HG02623 (cell line): ENCODE data around the gene USP34.
"Not testable (repeated sequence)": the region's sequence is repeated elsewhere in the genome, so short reads cannot be mapped to it uniquely, and the experiment has no call there.

Experiments used
- ATAC-seq: cut with Tn5 transposase; IDR thresholded peaks from one replicate; pipeline ENCODE4 v1.9.1; 2021; ENCODE audit warnings: moderate library complexity; ENCODE audit not compliant: unreplicated experiment

USP34 gene

DNA sequence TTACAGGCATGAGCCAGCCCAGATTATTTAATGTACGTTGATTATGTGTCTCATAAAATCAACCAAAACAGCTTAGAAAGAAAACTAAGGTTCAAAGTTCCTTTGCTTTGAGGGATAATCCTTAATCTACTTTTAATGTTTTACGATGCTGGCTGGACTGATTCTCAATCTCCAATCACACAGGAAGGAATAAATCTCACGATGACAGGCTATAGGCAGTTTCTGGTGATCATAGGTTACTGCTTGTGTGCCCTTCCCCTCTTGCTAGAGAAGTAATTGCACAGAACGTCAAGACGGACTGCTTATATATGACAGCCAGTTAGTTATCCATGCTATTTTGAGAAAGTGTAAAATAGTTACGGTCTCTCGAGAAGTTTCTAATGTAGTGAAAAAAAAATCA is 265.8 kb downstream of the USP34 start:
- ATAC-seq: no peak

DNA sequence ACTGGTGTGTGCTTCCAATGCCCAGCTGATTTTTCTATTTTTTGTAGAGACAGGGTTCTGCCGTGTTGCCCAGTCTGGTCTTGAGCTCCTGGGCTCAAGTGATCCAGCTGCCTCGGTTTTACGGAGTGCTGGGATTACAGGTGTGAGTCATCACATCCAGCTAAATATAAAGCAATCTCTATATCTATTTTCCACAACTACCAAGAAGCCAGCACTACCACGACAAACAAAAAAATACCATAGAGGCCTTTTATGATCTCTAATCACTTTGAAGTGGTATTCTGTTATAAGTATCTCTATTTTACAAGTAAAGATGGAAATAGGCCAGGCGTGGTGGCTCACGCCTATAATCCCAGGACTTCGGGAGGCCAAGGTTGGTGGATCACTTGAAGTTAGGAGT is 274.2 kb downstream of the USP34 start:
- no peak for ATAC-seq

GRCh38 chr2:61194646-61195045 is 276.2 kb downstream of the USP34 start:
- not testable (repeated sequence) for ATAC-seq

GRCh38 chr2:61193670-61194561 is 277.0 kb downstream of the USP34 start:
- no peak for ATAC-seq

DNA sequence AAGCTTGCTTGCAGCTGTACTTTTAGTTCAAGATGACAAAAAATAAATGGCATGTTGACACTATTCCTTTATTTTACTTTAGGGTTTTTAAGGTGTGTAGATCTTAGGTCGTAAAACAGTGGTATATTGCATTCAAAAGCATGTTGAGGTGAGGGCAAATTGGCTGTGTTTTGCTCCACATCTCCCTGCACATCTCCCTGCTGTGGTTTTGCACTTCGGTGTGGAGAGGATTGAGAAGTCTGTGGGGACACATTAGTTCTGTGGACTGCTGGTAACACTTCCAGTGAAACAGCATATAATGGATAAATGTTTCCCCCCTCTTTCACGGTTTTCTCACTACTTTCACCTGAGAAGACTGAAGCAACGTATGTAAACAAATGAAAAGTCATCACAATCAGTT is 283.8 kb downstream of the USP34 start:
- ATAC-seq: no peak

GRCh38 chr2:61185231-61185728 is 285.6 kb downstream of the USP34 start:
- no peak for ATAC-seq

DNA sequence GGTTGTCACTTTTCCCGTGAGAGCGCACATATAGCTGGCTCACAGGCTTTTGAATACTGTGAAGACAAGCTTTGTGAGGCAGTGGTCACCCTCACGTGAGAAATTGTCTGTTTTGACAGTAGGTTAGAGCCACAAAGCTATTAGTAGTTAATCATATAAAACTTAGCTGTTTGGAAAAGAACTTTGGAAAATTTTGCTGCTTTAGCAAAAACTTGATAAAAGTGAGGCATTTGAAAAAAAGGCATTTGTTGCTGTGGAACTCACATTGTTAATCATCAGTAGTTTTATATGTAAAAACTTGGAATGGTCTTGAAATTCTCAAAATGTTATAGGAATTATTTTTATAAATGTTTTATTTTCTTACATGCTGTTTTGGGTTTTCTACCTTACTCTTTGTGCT is 286.6 kb downstream of the USP34 start:
- no peak for ATAC-seq

DNA sequence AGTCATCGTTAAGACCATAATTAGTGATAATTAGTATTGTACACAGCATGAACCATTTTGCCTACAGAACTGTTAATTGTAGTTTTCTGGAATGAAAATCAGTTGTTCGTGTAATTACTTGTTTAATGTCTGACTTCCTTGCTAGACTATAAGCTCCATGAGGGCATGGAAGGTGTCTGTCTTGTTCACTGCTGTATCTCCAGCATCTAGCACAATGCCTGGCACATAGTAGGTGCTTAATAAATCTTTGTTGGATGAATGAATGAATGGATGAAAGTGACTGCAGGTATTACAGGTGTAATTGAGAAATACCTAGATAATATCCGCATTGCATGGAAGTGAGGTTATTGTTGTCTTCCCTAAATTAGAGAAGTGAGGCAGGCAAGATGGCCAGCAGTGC is 287.1 kb downstream of the USP34 start:
- no peak for ATAC-seq

DNA sequence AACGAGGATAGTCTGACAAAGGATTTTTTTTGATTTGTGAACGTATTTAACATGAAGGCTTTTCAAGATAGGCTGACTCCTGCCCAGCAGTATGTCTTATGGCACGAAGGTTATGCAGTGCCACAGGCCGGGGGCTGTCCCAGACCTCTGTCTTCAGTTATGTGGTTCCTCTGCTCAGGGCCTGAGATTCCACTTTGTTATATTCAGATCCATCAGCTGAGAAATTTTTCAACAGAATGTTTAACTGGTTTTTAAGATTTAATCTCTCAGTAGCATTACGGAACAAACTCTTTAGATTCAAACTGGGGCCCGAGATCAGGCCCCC is 288.9 kb downstream of the USP34 start:
- no peak for ATAC-seq

DNA sequence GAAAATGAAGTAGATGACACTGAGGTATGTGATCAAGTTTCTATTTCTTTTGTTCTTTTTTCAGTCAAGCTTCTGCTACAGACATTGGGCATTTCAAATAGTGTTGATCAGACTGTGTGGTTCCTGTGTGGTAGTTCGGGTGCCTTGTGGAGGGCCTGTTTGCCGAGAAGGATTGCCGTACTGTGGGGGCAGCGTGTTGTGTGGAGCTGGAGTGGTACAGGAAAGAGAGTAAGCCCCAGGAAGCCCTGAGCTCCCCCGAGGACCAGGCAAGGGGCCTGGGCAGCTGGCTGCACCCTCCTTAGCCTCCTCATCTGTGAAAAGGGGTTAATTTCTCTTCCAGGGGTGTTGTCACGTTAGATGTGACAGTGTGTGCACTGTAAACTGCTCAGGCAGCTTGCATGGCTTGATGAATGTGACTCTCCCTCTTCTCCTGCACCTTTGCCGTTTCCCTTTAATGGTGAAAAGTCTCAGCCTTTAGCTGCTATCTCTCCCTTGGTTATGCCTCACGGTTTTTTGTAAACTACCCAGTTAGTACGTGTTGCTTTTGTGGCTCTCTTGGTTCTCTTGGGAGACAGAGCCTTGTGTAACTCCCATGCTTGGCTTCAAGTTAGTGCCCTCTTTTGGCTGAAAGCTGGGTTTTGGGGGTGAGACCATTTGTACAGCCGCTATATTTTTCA is 289.4 kb downstream of the USP34 start:
- no peak for ATAC-seq

- ATAC-seq: no peak
These were observed 290.2 kb downstream of the USP34 start for GRCh38 chr2:61180686-61181085.

DNA sequence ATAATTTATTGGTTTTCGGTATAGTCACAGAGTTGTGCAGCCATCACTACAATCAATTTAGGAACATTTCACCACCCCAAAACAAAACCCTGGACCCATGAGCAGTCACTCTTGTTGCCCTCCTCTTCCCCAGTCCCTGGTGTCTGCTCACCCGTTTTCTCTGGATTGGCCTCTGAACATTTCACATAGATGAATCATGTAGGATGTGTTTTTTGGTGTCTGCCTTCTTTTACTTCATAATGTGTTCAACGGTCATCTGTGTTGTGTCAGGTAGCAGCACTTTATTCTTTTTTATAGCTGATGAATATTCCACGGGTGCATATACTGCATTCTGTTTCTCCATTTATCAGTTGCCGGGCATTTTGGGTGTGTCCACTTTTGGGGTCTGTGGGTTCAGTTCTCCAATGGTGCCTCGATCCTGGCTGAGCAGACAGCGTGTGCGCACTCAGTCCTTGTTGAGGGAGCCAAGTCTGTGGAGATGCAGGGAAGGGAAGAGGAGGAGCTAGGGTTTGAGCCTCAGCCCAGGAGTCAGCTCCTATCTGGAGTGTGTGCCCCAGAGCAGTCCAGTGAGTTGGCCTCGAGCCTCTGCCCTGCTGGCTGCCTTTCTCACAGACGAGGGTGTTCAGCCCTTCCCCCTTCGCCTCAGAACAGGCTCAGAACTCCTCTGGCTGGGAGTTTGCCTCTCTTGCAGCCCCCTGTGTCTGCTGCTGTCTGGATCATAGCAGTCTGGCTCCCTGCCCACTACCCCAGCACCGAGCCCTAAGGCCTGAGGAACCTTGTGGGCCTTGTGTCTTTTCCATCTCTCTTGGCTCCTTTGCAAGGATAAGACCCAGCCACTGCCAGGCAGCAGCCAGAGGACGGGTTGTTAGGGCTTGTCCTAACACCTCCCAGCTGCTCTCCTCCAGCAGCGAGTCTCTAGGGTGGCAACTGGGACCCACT is 290.9 kb downstream of the USP34 start:
- no peak for ATAC-seq

GRCh38 chr2:61178603-61179545 is 292.0 kb downstream of the USP34 start:
- no peak for ATAC-seq

DNA sequence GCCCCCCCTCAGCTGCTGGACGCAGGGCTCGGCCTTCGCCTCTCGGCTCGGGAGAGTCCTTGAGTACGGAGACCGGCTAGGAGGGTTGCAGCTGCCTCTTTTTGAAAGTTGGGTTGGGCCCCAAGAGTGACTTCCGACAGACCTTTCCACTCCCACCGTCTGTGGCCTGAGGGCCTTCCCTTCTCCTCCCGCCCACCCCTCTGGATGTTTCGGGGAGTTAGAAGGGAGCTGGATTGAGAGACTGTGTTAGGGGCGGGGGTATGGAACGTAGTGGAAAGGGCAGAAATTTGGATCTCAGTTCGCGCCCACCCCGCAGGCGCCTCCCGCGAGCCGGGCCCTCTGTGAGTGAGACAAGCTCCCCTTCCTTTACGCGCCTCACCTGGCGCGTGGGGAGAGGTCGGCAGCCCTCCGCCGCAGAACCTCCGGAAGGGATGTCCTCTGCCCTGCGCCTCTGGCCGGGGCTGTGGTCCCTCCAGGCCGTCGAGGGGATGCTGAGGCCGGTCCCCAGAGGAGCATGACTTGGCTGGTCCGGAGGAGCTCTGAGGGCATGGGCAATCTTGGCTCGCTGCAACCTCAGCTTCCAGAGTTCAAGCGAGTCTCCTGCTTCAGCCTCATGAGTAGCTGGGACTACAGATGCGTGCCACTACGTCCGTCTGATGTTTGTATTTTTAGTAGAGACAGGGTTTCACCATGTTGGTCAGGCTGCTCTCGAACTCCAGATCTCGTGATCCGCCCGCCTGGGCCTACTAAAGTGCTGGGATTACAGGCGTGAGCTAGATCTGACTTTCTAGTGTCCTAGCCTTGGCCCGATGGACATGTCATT is 292.9 kb downstream of the USP34 start:
- ATAC-seq: peak; percentile 20

- peak; percentile 72 for ATAC-seq
These were observed 293.8 kb downstream of the USP34 start for GRCh38 chr2:61176755-61177726.

DNA sequence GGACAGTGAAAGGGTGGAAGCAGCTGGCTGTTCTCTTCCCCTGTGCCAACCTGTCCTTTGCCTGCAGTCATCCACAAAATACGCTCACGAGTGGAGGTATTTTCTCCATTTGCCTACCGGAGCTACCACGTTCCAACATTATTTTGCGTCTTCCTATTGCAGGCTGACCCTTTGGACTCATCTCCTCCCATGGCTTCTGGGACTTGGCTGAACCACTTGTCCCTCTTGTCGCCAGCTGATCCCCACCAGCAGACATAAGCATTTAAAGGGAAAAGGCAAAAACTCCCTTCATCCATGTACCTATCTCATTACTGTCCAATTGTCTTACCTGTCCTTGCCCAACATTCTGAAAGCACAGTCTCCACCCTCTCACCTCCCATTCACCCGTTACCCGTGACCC is 295.9 kb downstream of the USP34 start:
- ATAC-seq: no peak

- no peak for ATAC-seq
These were observed 297.8 kb downstream of the USP34 start for GRCh38 chr2:61173116-61173515.

- no peak for ATAC-seq
These were observed 298.2 kb downstream of the USP34 start for GRCh38 chr2:61172671-61173070.
